Cardiac fibroblast (primary cell): ENCODE measurements around the gene RSPH9.
A peak's percentile ranks its signal among the peaks of the same experiment; 100 is the strongest.

Experiments used
- DNase-seq, 2 donors: peaks; one replicate each; pipeline versions ENCODE4 v3.0.0 to v3.0.0-alpha.2; 2010; ENCODE audit warnings: low read depth in 2 of 2
- H3K4me3 ChIP-seq, 2 donors: replicated peaks in 1 of 2; 1 replicate in 1 of 2; 2 replicates in 1 of 2; pipeline ENCODE4 v1.5.1; 2011; ENCODE audit warnings: low read depth in 2 of 2, low read length in 2 of 2, mild to moderate bottlenecking in 2 of 2, moderate library complexity in 1 of 2
- CTCF ChIP-seq: IDR thresholded peaks from one replicate; pipeline ENCODE4 v1.5.1; 2011; ENCODE audit warnings: low read depth, mild to moderate bottlenecking, low read length, inconsistent platforms

Gene RSPH9

GRCh38 chr6:43712579-43712978 lies 67.7 kb downstream of the RSPH9 start:
- no peak overlapping the region for H3K4me3 ChIP-seq
- no peak for DNase-seq
- TF ChIP-seq CTCF, result no peak

GRCh38 chr6:43713643-43714310 lies 68.9 kb downstream of the RSPH9 start:
- no peak for DNase-seq
- no peak overlapping the region for H3K4me3 ChIP-seq
- TF ChIP-seq CTCF, result no peak

- DNase-seq, result peak in 1 of 2 donors; percentile 72
- H3K4me3 ChIP-seq, result no peak overlapping the region
- no peak for TF ChIP-seq CTCF
Measured at GRCh38 chr6:43714311-43715055, 69.6 kb downstream of the RSPH9 start.

- TF ChIP-seq CTCF, result no peak
- no peak for DNase-seq
- no peak overlapping the region for H3K4me3 ChIP-seq
Measured at GRCh38 chr6:43715056-43715788, 70.4 kb downstream of the RSPH9 start.

- H3K4me3 ChIP-seq, result no peak overlapping the region
- peak in 1 of 2 donors; percentile 92 for DNase-seq
- no peak for TF ChIP-seq CTCF
Measured at GRCh38 chr6:43716099-43716498, 71.3 kb downstream of the RSPH9 start.

GRCh38 chr6:43717389-43717788 lies 72.6 kb downstream of the RSPH9 start:
- TF ChIP-seq CTCF, result no peak
- no peak overlapping the region for H3K4me3 ChIP-seq

More at GRCh38 chr6:43717389-43717788, 72.6 kb downstream of the RSPH9 start:
- DNase-seq, result no peak
